ENCODE results near the gene SND1.

The SND1 gene

DNA sequence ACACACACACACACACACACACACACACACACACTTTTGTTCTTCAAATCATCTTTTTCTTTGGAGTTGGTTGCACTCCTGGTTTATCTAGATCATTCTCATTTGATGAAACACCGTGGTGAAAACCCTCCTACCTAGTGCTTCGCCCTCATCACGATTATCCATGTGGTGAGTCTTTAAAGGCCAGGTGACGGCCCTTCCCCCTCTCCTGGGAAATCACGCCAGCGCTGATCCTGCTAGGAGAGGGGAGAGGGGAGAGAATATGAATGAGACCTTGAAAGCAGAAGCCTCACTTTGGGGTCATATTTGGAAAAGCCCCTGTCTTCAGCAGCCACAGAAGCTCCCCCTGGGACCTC, 483.1 kb downstream of the SND1 start:
- Histone ChIP-seq H3K27me3 (ENCODE audit: insufficient read depth, low read length) (peaks cover 20% of the 10 kb centered on the region), H3K4me3 (ENCODE audit: low read length) (peak overlapping the region; percentile 80), H3K36me3 (ENCODE audit: insufficient read depth, low read length) (no peaks in the 10 kb centered on the region), H3K9me3 (ENCODE audit: low read length) (no peaks in the 10 kb centered on the region), H3K4me1 (ENCODE audit: insufficient read depth, low read length) (peaks cover 11% of the 10 kb centered on the region), H2AFZ (ENCODE audit: low read depth, low read length) (peak overlapping the region; percentile 100)

DNA sequence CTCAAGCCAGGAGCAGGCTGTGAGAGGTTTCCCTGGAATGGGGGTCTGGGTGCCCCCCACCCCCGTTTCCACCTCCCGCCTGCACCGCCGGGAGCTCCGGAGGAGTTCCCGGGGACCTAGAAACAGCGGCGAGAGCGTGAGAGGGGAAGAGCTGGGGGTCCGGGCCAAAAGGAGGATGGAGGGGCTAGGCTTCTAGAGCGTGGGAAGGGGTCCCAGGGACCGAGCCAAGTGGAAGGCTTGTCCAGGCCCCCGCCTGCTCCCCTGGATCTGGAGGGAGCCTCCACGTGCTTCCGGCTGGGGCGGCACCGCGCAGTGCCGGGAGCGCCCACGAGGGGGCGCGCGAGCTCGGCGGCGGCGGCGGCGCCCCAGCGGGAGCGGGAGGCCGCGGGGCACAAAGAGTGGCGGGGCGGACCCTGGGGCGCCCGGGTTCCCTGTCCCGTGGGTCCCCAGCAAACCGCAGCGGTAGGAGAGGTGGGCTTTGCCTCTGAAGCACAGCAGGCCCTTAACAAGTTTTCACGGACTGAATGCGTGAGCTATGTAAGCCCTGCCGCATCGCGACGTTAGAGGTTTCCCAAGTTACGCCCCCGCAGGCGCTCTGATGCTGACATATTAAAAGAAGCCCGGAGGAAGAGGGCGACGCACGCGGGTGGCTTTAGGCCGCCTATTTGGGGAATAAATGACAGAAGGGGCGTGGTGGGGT, 483.7 kb downstream of the SND1 start:
- H3K4me3 ChIP-seq (ENCODE audit: low read length) = peak overlapping the region; percentile 80
- H3K27me3 ChIP-seq (ENCODE audit: insufficient read depth, low read length) = peaks cover 15% of the 10 kb centered on the region
- no peaks in the 10 kb centered on the region for H3K9me3 ChIP-seq (ENCODE audit: low read length)

GRCh38 chr7:128136215-128136597, 484.2 kb downstream of the SND1 start:
- H3K4me1 ChIP-seq (ENCODE audit: insufficient read depth, low read length) = peaks cover 11% of the 10 kb centered on the region
- peak overlapping the region; percentile 100 for H2AFZ ChIP-seq (ENCODE audit: low read depth, low read length)
- no peaks in the 10 kb centered on the region for H3K36me3 ChIP-seq (ENCODE audit: insufficient read depth, low read length)
- peaks cover 15% of the 10 kb centered on the region for H3K27me3 ChIP-seq (ENCODE audit: insufficient read depth, low read length)
- no peaks in the 10 kb centered on the region for H3K9me3 ChIP-seq (ENCODE audit: low read length)
- peak overlapping the region; percentile 80 for H3K4me3 ChIP-seq (ENCODE audit: low read length)

More for the DNA sequence above, 483.7 kb downstream of the SND1 start:
- peak overlapping the region; percentile 100 for H2AFZ ChIP-seq (ENCODE audit: low read depth, low read length)
- no peaks in the 10 kb centered on the region for H3K36me3 ChIP-seq (ENCODE audit: insufficient read depth, low read length)
- peaks cover 11% of the 10 kb centered on the region for H3K4me1 ChIP-seq (ENCODE audit: insufficient read depth, low read length)

GRCh38 chr7:128137181-128137580, 485.2 kb downstream of the SND1 start:
- Histone ChIP-seq H3K4me1 (ENCODE audit: insufficient read depth, low read length) (peaks cover 11% of the 10 kb centered on the region), H3K36me3 (ENCODE audit: insufficient read depth, low read length) (no peaks in the 10 kb centered on the region), H3K9me3 (ENCODE audit: low read length) (peaks cover 4% of the 10 kb centered on the region), H3K27me3 (ENCODE audit: insufficient read depth, low read length) (peaks cover 12% of the 10 kb centered on the region), H2AFZ (ENCODE audit: low read depth, low read length) (no peak overlapping the region), H3K4me3 (ENCODE audit: low read length) (no peak overlapping the region)

DNA sequence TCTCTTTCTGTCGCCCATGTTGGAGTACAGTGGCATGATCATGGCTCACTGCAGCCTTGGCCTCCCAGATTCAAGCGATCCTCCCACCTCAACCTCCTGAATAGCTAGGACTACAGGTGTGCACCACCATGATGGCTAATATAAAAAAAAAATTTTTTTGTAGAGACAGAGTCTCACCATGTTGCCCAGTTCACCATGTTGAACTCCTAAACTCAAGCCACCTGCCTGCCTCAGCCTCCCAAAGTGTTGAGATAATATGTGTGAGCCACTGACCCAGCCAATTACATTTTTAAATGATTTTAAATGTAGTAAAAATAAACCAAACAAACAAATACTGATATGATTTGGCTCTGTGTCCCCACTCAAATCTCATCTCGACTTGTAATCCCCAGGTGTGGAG, 487.4 kb downstream of the SND1 start:
- H3K4me1 ChIP-seq (ENCODE audit: insufficient read depth, low read length) = peaks cover 11% of the 10 kb centered on the region
- peaks cover 12% of the 10 kb centered on the region for H3K27me3 ChIP-seq (ENCODE audit: insufficient read depth, low read length)
- no peak overlapping the region for H2AFZ ChIP-seq (ENCODE audit: low read depth, low read length)
- peaks cover 4% of the 10 kb centered on the region for H3K9me3 ChIP-seq (ENCODE audit: low read length)
- no peak overlapping the region for H3K4me3 ChIP-seq (ENCODE audit: low read length)
- no peaks in the 10 kb centered on the region for H3K36me3 ChIP-seq (ENCODE audit: insufficient read depth, low read length)

GRCh38 chr7:128141683-128142195, 489.7 kb downstream of the SND1 start:
- H3K27me3 ChIP-seq (ENCODE audit: insufficient read depth, low read length) = peaks cover 8% of the 10 kb centered on the region
- H2AFZ ChIP-seq (ENCODE audit: low read depth, low read length) = no peak overlapping the region

More at GRCh38 chr7:128141683-128142195, 489.7 kb downstream of the SND1 start:
- H3K4me3 ChIP-seq (ENCODE audit: low read length) = no peak overlapping the region
- H3K9me3 ChIP-seq (ENCODE audit: low read length) = peaks cover 4% of the 10 kb centered on the region
- H3K4me1 ChIP-seq (ENCODE audit: insufficient read depth, low read length) = no peaks in the 10 kb centered on the region
- H3K36me3 ChIP-seq (ENCODE audit: insufficient read depth, low read length) = no peaks in the 10 kb centered on the region

Data from neuron (in vitro differentiated cells).